GM21529 (cell line): ENCODE measurements around the gene SEMA3E.
"Not testable (repeated sequence)": the region's sequence is repeated elsewhere in the genome, so short reads cannot be mapped to it uniquely, and the experiment has no call there.

Experiments used
- ATAC-seq: cut with Tn5 transposase; IDR thresholded peaks from one replicate; pipeline ENCODE4 v1.9.1; 2021; ENCODE audit not compliant: unreplicated experiment

SEMA3E gene

DNA sequence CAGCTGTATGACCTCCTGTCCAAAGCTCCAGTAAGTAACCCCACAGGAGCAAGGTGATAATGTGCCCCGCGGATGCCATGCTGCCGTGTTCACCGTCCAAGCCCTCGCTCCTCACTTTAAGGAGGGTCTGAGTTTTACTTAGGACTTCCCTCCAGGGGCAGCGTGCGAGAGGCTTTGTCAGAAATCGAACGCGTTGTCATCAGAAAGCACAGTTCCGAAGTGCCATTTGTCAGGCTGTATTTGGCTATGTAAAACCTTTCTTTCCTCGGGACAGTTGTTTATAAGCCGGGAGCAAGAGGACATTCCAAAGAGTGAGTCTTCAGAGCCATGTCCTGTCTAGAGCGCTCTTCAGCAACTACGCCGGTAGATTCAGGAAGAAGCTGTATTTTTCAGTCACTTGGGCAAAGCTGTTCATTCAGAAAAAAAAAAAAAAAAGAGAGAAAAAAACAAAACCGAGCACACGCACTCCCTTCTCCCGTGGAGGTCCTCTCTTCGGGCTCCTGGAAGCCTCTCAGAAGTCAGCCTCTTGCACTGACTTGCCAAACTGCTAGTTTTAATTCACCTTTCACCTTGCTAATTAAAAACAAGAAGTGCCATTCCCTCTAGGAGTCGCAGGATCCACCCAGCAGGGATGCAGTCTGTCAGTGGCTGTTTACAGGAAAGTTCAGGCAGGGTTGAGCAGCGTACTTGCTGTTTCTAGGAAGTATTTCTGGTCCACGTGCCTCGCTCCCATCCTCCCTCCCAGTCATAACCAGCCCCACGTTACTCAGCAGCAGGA, at the start of gene SEMA3E:
Gene SEMA3E, minus strand, starts transcription at position 676 of the 778 bp plus-strand sequence.
- no peak for ATAC-seq

DNA sequence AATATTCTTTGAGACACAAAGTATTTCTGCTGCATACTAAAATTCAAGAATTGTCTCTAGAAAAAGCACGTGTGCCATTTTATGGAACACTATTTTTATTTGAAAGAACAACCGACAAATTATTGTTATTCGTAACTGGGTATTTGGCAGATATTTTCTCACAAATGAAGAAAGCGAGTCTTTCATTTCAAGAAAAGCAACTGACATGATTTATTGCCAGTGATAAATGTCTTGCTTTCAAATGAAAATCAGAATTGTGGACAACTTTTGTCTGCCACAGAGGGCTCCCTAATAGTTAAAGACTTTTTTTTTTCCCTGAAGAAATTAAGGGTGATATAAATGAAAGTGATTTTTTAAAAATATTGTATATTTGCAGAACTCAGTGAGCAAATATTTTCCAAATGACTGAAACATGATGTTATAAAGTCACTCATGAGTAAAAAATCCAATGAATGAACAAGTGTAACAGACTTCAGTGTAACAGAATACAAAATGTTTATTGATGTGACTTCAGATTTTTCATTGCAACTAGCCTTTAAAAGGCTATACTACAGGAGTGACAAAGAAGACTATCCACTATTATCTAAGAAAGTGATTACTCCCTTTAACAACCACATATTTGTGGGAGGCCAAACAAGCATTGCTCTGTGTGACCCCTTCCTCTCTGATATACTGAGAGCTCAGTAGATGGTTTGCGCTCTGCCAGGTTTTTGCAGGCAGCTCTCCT, 49.0 kb upstream of the SEMA3E start:
- no peak for ATAC-seq

DNA sequence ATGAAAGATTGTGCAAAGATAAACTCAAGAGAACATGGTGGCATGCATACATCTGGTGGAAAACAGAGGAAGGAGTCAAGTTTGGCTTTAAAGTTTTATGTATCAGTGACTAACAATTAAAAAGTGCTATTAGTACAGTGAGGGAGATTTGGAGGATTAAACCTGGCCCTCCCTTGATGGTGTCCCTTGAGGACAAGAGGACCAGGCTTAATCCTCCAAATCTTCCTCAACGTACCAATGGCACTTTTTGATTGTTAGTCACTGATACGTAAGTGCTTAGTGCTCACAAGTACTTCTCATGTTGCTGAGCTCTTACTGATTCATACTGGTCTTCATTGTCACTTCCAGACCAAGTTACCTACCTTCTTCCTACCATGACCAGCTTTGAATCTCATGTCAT, 47.2 kb upstream of the SEMA3E start:
- ATAC-seq: no peak

DNA sequence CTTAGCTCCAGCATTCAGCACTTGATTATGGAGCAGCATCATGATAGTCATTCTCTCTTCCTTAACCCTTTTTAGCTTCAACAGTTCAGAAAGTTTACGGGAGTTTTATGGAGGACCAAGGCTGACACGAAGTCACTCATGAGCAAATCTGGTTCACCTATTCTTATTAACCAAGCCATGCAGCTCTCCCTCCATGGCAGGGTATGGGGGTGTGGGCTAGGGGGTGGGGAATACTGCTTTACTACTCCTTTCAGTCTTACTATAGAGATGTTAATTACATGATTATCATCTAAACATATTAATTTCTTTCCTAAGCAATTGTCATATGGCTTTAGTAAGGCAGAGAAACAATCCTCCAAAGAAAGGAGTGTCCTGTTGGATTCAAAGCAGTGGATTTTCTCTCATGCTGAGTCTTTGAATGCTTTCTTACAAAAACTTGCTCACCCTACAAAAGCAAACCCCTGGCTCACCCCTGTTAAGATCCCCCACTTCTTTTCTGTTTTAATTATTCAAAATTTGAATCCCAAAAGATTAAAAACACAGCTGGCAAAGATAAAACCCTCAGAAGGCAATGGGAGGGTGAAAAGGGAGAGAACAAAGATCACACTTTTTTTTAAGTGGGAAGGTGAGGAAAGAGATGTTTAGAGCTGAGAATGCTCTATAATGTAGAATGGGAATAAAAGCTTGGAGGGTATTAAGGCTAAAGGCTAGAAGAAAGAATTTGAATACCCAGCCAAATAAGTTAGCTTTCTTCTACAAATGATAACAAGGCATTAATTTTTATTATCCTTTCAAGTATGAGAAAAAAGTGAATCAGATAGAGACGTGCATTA, 46.4 kb upstream of the SEMA3E start:
- no peak for ATAC-seq

DNA sequence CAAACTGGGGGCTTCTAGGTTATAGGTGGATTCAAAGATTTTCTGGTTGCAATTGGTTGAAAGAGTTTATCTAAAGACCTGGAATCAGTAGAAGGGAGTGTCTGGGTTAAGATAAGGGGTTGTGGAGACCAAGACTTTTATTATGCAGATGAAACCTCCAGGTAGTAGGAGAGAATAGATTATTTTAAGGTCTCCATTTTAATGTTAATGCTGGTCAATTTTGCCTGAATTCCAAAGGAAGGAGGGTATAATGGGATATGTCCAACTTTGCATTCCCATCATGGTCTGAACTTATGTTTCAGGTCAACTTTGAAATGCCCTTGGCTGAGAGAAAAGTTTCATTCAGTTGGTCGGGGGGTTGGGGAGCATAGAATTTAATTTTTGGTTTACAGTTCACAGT, 44.3 kb upstream of the SEMA3E start:
- ATAC-seq: no peak

DNA sequence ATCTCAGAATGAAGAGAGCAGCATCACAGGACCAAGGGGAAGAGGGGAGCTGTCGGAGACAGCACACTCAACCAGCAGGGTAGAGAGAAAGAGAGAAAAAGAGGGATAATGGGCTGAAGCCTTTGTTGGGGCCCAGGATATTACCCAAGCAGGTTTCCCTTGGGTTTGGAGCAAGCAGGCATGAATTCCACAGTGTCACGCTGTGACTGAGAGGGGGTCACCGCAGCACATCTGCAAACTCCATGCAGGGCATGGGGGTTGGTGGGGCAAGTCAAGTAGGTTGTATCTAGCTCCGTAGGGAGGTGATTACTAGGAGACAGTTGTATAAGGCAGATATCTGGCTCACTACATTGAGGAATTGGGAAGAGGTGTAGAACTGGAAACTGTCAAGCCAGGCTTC, 42.2 kb upstream of the SEMA3E start:
- no peak for ATAC-seq

DNA sequence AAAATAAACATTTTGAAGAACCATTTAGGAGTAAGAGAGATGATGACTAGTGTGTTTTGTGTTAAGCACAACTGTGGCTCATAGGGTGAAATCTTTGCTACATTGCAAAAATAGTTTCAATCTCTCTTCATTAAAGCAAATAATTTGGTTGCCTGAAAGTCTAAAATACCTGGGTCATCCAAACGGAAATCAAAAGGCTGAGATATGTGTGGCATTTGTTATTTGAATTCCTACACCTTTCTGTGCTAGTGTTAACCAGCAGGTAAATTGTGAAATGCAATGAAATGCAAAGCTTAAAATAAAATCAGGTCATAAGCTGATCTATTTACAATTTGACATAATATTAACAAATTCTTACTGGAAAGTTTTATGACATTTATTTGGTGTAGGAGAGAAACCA, 40.9 kb upstream of the SEMA3E start:
- ATAC-seq: no peak

DNA sequence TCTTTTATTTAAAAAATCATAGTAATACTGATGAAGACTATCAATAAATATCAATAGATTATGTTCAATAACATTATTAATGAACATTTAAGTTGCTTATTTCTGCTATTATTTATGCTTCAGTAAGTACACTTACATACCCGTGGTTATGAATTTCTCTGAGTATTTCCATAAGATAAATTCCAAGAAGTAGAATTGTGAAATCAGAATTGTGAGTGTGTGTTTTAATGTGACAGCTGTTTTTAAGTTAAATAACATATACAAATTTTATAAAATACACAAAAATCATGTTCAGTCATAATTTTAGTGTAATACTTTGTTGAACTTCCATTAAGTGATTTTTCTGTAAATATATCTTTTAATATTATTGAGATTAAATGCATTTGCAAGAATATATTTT, 37.5 kb upstream of the SEMA3E start:
- no peak for ATAC-seq

DNA sequence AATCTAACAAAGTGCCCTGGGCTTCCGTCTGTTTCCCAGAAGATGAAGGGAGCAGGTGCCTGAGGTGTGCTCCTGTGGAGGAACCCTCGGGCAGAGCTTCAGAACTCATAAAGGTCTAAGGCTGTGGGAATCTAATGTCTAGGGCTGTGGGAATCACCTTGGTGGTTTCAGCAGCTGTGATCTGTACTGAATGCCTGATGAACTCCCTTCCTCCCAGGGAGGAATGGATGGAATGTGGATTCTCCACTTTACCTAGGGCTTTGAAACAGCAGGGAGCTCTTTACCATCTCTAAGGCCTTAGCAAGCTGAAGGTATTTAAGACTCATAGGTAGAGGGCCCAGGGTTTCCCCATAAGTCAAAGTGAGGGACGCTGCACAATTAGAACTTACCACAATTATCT, 36.0 kb upstream of the SEMA3E start:
- no peak for ATAC-seq

DNA sequence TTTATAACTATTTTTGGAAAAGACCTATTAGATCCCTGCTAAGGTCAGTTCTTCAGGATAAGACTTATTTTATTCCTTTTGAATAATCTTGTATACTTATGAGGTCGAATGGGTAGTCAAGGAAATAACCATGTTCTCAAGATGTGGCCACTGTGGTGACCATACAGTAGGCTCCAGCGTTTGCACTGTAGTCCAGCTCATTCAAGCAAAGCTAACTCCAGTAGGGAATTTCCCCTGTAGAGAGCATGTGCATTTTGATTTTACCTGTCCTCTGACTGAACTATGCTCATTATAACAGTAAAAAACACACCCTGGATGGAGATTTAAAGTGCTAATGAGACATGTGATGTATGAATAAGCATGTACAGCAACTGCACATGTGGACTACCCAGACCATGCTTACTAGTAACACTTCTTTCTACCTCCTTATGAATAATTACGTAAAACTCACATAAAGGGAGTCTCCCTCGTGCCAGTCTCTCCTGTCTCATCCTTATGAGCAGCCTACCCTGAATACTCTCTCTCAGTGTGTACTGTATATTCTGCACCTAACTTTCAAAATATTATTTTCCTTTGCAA, 32.4 kb upstream of the SEMA3E start:
- ATAC-seq: no peak

DNA sequence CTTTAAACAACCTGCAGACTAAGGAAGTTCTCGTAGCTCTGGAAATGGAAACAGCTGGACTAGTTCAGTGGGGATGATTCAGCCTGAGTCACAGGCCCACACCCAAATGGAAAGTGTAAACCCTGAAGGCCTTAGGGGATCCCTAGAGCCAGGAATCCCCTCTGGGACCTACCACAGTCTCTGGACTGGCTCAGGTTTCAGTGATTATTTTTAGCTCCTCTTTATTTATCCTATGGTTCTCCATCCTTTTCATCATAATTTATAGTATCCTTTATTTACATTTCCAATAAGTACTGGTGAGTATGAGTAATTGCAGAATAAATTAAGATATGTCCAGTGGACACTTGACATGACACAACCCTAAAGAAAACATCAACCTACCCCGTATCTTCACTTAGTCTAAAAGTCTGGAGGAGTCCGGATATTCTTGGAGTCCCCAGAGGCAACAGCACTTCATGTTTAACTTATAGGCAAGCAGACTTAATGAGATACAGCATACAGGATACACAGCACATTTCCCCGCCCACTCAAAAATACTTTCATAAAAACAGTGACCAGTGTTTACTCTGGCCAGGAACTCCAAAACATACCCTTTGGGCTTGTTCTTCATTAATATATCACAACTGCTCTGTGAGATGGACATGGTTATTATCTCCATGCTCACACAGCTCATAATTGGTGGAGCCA, 28.4 kb upstream of the SEMA3E start:
- no peak for ATAC-seq

DNA sequence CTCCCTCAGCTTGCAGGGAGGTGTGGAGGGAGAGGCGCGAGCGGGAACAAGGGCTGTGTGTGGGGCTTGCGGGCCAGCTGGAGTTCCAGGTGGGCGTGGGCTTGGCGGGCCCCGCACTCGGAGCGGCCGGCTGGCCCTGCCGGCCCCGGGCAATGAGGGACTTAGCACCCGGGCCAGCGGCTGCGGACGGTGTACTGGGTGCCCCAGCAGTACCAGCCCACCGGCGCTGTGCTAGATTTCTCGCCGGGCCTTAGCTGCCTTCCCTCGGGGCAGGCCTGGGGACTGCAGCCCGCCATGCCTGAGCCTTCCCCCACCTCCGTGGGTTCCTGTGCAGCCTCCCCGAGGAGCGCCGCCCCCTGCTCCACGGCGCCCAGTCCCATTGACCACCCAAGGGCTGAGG, 24.4 kb upstream of the SEMA3E start:
- not testable (repeated sequence) for ATAC-seq

DNA sequence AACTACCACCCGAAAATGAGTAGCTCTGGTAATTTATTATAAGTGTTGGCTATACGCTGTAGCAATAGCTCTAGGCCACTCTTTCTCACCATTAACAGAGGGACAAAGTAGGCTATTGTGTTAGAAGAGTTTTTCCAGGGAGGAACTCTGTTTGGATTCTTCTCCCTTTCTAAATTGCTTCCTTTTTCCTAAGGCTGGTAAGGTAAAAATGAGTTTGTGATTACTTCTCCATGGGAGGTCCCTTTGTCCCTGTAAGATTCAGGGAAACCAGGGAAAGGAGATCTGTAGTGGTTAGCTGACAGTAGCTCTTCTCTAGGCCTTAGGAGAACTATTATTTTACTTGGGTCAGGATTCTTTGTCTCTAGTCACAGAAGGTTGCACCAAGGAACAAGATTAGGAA, 23.2 kb upstream of the SEMA3E start:
- ATAC-seq: no peak

DNA sequence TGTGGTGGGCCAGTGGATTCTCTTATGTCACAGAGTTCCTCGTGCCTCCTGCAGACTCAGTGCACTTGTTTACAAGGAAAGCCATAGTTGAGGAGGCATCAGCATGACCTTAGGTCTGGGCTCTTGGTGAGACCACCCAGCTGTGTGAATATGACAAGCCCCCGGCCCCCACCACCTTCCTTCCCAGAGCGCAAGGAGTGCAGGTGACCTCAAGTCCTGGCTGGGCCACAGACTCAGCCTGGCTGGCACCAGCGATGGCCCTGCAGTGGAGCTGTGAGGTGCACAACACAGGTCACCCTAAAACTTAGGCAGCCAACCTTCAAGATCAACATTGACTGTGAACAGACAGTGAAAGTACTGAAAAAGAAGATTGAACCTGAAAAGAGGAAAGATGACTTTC, 14.2 kb upstream of the SEMA3E start:
- ATAC-seq: no peak

DNA sequence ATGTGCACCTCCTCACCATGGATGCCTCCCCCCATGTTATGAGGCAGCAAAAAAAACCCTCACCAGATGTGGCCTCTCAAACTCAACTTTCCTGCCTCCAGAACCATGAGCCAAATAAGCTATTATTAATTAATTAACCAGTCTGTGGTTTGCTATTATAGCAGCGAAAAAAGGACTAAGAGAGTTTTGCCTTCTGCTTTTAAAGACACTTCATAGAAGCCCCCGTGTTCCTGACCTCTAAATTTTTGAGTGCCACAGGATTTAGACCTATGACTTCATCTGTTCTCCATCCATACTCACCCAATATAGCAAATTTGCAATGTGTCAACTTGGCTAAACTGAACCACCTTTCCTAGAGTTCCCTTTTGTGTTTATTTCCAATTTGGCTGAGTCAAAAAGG, 9.2 kb upstream of the SEMA3E start:
- no peak for ATAC-seq

DNA sequence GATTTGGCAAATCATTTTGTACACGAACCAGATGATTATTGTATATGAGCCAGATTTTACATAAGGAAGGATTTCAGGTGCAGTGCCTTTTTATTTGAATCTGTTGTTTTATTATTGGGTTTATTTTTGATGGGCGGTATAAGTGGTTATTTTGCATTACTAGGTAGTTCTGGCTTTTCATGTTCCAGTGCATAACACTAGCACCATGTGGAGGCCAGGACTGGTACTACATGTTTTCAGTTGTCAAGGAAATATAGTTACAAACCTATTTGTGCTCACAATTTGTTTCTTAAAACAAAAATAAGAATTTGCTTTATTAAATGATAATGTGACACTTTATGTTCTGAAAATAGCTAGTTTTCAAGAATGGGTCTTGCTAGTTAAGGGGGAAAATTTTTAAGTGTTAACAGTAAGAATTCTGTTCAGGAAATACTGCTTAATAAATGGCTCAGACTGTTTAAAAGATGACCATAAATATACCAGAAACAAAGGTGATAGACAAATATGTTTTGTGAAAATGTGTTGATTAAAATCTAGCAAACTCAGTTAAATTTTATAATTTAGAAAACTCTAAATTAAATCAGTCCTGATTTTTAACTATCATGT, 7.1 kb upstream of the SEMA3E start:
- no peak for ATAC-seq

DNA sequence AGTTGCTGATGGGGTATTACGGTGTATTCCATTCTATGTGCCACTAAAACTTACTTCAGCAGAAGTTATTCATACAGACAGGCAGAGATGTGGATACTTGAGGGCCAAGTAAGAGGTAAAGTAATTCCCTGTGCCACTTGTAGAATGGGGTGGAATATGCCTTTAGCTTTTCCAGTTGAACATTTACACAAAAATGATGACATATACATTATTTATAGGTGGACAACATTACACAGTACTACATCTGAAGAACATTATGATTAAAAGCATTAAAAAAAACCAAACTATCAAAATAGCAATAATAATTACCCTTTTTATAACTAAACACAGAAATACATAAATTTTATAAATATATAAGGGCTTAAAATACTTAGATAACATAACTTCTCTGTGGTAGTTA, 3.5 kb upstream of the SEMA3E start:
- no peak for ATAC-seq

DNA sequence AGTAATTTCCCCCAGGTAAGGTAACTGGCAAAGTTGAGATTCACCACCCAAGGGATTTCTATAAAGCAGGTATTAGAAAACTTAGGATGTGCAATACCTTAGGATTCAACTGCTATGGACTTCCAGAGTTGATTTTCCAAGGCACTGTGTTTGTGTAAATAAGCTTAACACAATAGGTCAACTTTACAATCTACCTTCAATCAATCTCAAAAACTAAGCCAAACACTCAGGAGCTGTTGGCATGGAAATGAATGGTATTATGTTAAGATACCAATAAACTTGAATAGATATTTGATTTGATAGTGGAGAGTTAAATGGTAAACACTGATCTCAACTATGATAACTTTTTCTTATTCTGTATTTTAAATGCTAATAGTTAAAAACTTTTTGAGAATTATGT, 762 bp upstream of the SEMA3E start:
- no peak for ATAC-seq

DNA sequence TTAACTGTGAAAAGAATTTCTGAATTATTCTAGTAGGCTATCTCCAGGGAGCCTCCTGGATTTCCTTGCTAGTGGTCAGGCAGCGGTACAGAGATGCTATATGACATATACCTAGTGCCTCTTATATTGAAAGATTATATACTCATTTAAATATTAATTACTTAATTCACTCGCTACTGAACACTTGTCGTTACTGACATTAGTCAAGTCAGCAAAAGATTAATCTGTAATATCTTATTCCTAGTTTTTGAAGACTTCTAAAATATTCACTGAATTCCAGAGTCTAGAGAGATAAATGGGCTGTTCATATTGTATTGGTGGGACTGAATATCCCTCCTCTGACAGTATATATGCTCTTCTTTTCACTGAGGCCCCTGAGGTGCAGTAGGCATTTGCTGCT, 2.9 kb downstream of the SEMA3E start:
- no peak for ATAC-seq

DNA sequence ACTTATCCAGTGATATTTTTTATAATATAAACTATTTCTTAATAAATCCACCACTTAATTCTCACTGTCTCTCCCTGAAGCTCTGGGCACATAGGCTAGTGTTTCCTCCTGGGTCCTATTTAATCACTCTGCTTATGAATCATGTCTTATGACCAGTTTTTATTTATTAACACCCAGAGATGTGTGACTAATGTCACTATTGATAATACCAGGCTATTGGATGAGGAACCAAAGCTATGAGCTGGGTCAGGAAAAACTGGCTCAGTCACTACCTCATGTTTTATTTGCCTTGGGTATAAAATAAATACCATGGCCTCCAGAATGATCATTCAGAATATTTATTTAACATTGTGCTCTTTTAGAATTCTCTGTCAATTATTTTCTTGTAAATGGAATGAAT, 5.2 kb downstream of the SEMA3E start:
- ATAC-seq: no peak
